Activated naive CD4-positive, alpha-beta T cell treated with anti-CD3 and anti-CD28 coated beads, Interleukin-2, amount 50 U/mL, for 72 hours (primary cell): ENCODE measurements around the gene TCF7L2. TPM values are rescaled to one million over a fixed set of nuclear protein-coding genes. Genes with fewer than 3 reads are reported as not detected.

Source experiments
- ATAC-seq, 2 donors: fragments of 150-1000 bp; cut with Tn5 transposase; 2 replicates each; pipeline ENCODE4 v1.10.0; 2021; ENCODE audit warnings: mild to moderate bottlenecking in 2 of 2, moderate library complexity in 2 of 2
- DNase-seq, 2 donors: peaks; one replicate each; pipeline ENCODE4 v3.0.0; 2021 to 2022; ENCODE audit warnings: low spot score in 2 of 2
- H3K27ac Mint-ChIP-seq, 2 donors: one replicate each; pipeline ENCODE4 v1.8.0; 2022; ENCODE audit warnings: mild to moderate bottlenecking in 2 of 2, mixed read lengths in 2 of 2
- H3K36me3 Mint-ChIP-seq, 2 donors: one replicate each; pipeline ENCODE4 v1.8.0; 2022; ENCODE audit warnings: mixed read lengths in 2 of 2
- H3K9me3 Mint-ChIP-seq, 2 donors: one replicate each; pipeline ENCODE4 v1.8.0; 2022; ENCODE audit warnings: mixed read lengths in 2 of 2
- total RNA-seq, 2 donors: library from RNA; stranded (reverse); gene quantifications; one replicate each; pipeline ENCODE4 v1.2.3, GENCODE V29; 2022

TCF7L2 gene
- total RNA-seq, 2 donors from 2014 or later: 3.0 to 3.1 TPM

DNA sequence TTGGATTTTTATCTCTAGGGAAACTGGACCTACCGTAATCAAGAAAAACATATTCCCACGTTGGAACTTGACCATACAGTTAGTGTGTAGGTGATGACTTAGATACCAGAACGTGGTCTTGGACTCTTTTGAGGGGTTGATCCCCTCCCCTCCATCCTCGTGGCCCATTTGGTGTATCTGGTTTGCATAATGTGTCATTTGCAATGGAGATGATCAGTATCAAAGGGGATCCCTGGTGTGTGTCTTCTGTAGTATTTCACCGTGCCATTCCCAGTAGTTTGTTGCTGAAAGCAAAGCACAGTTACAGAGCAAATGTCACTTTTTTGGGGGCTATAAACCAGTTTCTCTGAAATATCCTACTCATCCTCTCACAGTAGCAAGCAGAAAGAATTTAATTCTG, 217.7 kb downstream of the TCF7L2 start:
- H3K36me3 Mint-ChIP-seq: no peaks in the 10 kb centered on the region

DNA sequence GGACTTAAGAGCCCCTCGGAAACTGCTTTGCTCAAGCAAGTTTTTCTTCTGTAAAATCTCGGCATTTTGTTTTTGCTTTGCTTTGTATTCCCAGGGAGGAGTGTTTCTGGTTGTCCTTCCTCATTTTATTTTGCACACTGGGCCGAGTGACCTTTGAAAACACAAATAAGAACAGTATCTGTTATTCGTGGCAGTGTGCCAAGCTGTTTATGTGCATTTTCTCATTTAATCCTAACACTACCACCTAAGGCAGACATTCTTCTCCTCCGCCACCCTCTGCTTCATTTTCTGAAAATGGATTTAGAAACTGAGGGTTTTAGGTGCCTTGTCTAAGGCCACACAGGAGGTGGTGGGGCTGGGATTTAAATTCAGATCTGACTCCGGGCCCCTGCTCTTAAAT, 218.5 kb downstream of the TCF7L2 start:
- no peak overlapping the region for H3K27ac Mint-ChIP-seq
- DNase-seq: no peak
- no peaks in the 10 kb centered on the region for H3K36me3 Mint-ChIP-seq
- ATAC-seq: no peak
- H3K9me3 Mint-ChIP-seq: no peaks in the 10 kb centered on the region

More for the DNA sequence above, 217.7 kb downstream of the TCF7L2 start:
- DNase-seq (no peak), ATAC-seq (no peak)
- no peak overlapping the region for H3K27ac Mint-ChIP-seq
- no peaks in the 10 kb centered on the region for H3K9me3 Mint-ChIP-seq

DNA sequence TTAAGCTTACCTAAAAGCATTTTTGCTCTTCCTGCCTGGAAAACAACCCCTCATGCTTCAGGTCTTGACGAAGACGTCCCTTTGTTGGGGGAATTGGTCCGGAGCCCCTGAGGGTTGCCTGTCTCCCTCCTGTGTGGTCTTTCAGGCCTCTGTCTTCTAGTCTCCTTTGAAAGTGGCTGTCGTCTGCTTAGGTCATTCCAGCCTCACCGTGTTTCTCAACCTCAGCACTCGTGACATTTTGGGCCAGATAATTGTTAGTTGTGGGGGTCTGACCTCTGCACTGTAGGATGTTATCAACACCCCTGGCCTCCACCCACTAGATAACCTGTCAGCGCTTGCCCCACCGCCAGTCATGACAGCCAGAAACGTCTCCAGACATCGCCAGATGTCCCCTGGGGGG, 219.1 kb downstream of the TCF7L2 start:
- Mint-ChIP-seq H3K9me3 (no peaks in the 10 kb centered on the region), H3K36me3 (no peaks in the 10 kb centered on the region), H3K27ac (no peak overlapping the region)
- ATAC-seq: no peak
- DNase-seq: no peak

DNA sequence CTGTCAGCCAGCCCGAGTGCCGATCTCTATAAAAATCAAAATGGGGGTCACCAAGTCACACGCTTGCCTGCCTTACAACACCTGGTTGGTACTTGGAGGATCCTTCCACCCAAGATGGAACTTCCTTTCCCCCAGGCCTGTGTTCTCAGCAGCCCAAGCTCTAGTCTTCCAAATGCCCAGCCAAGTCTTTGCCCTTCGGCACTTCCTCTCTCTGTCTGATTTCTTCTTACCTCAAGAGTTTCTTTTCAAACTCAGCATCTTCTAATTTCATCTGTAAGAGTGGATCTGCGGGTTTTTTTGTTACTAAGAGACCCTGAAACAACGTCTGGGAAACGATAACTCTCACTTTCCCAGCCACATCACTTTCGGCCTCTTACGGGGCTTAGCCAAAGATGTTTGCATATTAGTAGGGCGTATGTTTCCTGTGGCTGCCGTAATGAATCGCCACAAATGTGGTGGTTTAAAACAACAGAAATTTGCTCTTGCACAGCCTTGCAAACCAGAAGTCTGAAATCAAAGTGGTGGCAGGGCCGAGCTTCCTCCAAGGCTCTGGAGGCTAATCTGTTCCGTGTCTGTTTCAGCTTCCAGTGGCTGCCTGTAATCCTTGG, 219.9 kb downstream of the TCF7L2 start:
- no peaks in the 10 kb centered on the region for H3K36me3 Mint-ChIP-seq
- no peaks in the 10 kb centered on the region for H3K9me3 Mint-ChIP-seq
- ATAC-seq: peak; percentile 43 to 89
- DNase-seq: peak in 1 of 2 donors; percentile 8
- H3K27ac Mint-ChIP-seq: no peak overlapping the region

DNA sequence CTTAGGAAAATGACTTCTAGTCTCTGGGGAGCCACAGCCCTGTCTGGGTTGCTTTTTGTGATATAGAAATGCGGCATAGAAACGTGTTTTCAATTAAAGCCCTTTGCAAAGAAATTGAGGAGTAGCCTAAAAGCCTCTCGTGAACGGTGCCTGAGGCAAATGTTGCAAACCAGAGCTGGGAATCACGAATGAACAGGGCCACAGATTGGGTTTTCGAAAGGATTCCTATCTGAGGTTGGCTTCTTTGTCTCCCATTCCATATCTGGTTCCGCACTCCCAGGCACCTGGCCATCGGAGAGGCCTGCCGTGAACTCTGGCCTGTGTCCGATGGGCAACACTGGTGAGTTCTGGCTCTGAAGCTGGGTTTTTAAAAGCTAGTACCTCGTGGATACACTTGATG, 221.6 kb downstream of the TCF7L2 start:
- DNase-seq: no peak
- H3K36me3 Mint-ChIP-seq: no peaks in the 10 kb centered on the region
- H3K27ac Mint-ChIP-seq: no peak overlapping the region
- ATAC-seq: no peak
- H3K9me3 Mint-ChIP-seq: no peaks in the 10 kb centered on the region

DNA sequence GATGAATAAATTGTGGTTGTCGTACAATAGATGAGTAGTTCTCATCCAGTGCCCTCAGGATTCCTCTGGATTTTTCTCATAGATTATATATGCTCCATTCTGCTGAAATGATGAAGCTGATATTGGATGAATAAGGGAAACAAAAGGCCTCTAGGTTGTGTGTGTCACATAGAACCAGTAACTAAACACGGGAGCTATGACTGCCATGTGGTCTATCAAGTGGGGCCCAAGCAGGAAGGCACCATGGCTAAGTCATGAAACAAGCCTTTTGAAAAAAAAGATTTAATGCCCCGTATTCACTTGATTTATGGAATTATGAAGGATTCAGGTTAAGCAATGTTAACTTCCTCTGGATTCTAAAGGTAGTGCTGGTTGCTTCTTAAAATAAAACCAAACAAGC, 225.1 kb downstream of the TCF7L2 start:
- H3K27ac Mint-ChIP-seq: no peak overlapping the region
- no peak for ATAC-seq
- no peaks in the 10 kb centered on the region for H3K9me3 Mint-ChIP-seq
- no peak for DNase-seq
- no peaks in the 10 kb centered on the region for H3K36me3 Mint-ChIP-seq

DNA sequence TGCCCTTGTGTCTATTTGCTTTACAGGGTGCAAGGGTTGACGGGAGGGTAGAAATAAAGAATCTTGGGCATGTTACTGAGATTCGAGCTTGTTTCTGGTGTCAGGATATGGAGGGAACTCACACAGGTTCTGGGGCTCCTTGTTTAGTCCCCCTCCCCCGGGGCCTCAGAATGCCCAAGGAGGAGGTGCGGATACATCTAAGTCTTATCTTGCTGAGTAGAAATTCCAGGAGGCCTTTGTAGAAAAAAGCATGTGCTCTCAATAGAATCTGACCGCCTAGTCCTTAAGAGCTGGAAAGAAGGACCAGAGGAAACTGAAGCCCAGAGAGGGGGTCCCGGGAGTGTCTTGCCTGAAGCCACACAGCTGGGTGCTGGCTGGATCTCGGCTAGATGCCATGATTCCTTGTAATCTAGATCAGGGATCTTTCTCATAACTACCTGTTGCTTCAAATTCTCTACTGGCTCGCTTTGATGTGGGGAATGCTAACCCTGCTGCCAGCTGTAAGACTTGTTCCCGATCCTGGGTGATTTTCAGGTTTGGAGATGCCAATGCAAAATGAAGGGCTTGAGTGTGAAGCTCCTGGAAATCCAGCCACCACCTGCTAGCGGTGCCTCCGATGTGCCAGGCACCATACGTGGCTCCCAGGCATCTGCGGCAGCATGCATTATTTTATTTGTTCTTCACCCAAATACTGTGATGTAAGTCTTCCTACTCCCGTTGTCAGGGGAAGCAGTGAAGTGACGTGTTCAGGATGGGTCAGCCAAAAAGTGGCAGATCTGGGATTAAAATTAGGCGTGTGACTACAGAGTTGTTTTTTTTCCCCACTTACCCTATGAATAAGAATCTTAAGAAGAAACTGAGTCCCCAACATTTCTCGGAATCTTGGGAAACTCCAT, 226.0 kb downstream of the TCF7L2 start:
- Mint-ChIP-seq H3K36me3 (no peaks in the 10 kb centered on the region), H3K9me3 (no peaks in the 10 kb centered on the region), H3K27ac (no peak overlapping the region)
- ATAC-seq (no peak), DNase-seq (no peak)

DNA sequence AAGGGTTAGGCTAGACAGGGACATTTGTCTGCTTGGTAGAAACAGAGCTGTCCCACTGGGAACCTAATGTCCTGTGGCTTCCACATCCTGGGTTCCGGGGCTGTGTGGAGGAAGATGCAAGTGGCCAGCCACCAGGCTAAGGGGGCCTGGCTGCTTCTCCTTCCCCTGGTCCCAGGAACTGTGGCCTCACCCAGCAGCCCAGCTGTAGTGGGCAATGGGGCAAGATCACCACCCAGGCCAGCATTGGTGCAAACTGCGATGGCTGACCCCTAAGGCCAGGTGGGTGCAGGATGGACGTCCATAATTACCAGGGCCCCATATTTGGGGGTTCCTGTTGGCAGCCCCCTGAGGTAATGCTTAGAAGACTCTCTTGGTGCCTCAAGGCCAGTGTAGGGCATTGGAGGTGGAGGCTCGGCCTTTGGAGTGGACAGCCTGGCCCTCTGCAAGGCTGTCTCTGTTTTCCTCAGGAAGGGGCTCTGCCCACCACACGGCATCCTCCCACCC, 226.7 kb downstream of the TCF7L2 start:
- H3K36me3 Mint-ChIP-seq: no peaks in the 10 kb centered on the region
- H3K9me3 Mint-ChIP-seq: no peaks in the 10 kb centered on the region
- DNase-seq (no peak), ATAC-seq (no peak)
- no peak overlapping the region for H3K27ac Mint-ChIP-seq

DNA sequence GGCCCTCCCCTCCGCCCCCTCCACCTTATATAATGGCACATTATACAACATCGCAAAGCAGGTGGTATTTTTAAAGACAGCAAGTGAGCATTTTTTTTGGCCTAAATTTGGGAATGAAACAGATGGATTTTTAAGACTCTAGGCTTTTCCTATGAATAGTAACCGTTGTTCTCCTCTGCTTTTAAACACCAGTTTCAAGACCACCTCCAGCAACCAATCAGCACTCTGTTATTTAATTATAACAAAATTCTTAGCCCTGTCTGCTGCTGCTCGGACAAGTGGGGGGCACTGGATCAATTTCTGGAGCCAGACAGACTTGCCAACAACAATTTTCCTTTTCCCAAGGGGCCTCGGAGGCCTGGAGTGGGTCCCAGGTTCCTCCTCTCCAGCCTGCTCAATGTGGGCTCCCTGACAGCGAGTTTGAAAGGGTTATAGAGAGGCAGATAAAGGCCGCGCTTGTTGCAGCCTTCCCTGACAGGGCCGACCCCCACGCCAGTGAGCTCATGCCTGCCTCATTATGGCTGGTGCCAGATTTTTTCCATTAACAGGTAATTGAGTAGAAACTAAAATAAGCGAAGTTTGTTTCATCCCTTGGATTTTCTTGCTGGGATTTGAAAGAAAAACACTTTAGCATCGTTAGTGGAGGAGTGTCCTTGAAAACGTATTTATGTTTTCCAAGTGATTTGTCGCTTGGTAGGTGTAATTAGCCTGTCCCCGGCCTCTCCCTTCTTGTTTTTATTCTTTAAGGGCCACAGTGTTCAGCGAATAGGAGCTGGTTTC, 227.3 kb downstream of the TCF7L2 start:
- ATAC-seq (no peak), DNase-seq (no peak)
- no peaks in the 10 kb centered on the region for H3K9me3 Mint-ChIP-seq
- no peaks in the 10 kb centered on the region for H3K36me3 Mint-ChIP-seq
- H3K27ac Mint-ChIP-seq: no peak overlapping the region

DNA sequence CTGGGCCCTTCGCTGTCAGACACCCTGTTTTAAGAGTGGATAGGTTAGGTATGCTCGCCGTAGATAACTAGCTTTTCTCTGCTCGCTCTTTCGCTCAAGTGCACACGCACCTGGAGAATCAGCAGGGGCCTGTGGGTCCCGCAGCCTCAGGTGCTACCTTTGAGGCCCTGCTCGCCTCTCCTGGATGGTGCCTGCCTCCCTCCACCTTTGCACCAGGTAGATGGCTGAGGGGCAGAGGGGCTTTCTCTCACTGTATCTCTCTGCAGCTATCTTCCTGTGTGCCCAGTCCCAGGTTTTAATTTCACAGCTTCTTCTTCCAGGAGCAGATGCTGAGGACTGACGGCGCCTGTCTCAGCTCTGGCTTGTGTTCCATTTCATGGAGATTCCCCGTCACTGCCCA, 227.9 kb downstream of the TCF7L2 start:
- Mint-ChIP-seq H3K27ac (no peak overlapping the region), H3K9me3 (no peaks in the 10 kb centered on the region), H3K36me3 (no peaks in the 10 kb centered on the region)
- DNase-seq (no peak), ATAC-seq (no peak)

DNA sequence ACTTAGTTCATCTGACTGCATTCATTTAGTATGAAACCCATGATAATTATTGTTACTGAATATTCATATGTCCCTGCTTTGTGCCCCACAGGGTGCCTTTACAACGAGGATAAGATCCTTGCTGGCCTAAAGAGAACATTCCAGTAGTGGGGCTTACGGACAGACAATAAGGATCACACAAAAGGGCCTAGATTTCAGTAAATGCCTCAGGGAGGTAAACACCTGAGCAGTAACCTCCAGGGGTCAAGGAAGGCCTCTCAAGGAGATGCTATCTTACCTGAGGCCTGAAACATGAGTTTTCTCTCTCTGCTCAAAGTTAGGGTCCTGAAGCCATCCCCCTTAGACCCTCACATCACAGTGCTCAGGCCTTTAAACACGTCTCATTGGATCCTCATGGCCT, 228.7 kb downstream of the TCF7L2 start:
- Mint-ChIP-seq H3K27ac (no peak overlapping the region), H3K36me3 (no peaks in the 10 kb centered on the region), H3K9me3 (no peaks in the 10 kb centered on the region)
- ATAC-seq (no peak), DNase-seq (no peak)

DNA sequence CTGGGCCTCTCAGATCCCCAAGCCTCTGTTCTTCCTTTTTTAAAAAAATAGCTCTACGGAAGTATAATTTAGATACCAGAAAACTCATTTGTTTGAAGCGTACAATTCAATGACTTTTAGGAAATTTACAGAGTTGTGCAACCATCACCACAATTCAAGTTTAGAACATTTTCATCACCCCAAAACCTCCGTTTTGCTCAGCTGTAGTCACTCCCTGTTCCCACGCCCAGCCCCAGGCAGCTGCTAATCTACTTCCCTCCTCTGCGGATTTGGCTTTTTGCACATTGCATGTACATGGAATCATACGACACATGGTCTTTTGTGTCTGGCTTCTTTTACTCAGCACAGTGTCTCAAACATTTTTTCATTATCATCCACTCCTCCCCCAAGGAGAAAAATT, 229.2 kb downstream of the TCF7L2 start:
- Mint-ChIP-seq H3K27ac (no peak overlapping the region), H3K9me3 (no peaks in the 10 kb centered on the region), H3K36me3 (no peaks in the 10 kb centered on the region)
- DNase-seq (no peak), ATAC-seq (no peak)

DNA sequence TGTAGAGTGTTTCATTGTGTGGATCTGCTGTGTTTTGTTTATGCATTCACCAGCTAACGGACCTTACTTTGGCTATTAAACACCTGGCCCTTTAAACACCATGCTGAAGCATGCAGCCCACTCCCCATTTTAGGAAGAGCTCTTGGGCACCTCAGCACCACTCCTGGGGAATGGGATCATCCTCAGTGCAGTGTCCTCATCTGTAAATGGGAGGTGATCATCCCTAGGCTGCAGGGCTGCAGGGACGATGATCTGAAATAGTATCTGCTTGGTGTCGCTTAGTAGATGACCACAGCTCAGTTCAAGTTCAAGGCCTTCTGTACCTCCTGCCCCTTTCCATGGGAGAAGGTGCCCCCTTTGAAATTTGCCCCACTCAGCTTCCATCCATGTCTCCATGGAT, 229.9 kb downstream of the TCF7L2 start:
- no peak overlapping the region for H3K27ac Mint-ChIP-seq
- H3K36me3 Mint-ChIP-seq: no peaks in the 10 kb centered on the region
- DNase-seq: no peak
- no peak for ATAC-seq
- no peaks in the 10 kb centered on the region for H3K9me3 Mint-ChIP-seq

DNA sequence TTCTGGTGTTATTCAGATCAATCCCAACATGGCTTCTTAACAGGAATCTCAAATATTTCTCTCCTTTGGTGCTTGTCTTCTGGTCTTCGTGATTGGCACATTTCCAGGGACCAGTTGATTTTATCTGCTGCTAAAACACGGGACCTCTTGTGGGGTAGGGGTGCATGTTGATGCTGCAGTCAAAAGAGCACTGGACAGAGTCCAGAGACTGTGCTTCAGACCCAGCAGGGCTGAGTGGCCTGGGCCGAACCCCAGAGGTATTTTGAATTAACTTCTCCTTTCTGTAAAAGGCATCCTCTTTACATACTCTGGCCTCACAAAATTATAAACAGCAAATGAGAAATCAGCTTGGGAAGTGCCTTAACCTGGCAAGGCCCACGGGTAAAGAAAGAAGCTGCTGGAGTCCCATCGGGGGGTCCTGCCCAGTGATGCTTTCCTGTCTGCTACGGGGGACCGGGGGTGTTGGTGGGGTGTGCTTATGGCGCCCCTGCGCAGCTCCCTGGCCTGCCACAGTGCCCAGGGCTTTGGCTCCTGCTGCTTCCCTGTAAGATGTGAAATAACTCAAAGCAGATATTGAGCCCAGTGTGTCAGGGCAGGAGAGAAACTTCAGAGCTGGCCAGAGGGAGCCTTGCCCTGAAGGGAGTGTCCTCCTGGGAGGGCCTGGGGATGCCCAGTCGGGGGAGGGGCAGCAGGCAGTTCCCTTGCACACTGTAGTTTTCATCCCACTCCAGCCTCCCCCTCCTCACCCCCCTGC, 230.5 kb downstream of the TCF7L2 start:
- Mint-ChIP-seq H3K36me3 (no peaks in the 10 kb centered on the region), H3K27ac (no peak overlapping the region), H3K9me3 (no peaks in the 10 kb centered on the region)
- no peak for ATAC-seq
- DNase-seq: no peak

DNA sequence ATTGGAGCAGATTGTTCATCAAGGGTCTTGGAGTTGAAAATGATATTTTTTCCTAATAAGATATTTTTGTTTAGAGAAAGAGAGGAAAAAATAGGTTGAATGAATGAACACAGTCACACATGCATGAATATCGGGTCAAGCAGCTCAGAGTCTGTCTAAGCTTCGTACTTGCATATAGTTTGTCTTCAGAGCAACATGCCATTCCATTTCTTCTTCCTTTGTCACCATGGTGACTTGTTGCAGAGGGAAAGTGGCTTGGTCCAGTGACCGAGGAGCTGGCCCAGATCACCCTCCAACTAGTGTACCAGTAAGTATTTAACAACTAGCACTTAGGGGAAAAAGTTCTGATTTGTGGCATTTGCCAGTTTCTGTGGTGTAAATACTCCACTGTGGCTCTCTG, 232.1 kb downstream of the TCF7L2 start:
- DNase-seq: no peak
- no peaks in the 10 kb centered on the region for H3K36me3 Mint-ChIP-seq
- no peak overlapping the region for H3K27ac Mint-ChIP-seq
- ATAC-seq: no peak
- H3K9me3 Mint-ChIP-seq: no peaks in the 10 kb centered on the region

DNA sequence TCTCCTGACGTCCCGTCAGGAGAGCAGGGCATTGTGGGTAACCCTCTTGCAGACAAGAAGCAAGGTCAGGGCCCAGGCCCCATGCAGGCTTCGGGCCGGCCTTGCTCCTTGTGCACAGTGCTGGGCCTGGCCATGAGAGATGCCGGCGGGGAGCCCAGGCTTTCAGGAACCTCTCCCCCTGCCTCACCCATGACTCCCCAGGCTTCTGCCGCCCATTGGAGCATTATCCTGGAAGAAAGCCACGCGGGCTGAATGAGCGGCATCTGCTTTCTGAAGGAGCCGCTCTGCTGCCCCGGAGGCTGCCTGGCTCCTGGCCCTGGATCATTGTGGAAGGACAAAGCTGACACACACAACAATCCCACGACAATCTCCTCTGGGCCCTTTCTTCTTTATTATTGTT, 233.5 kb downstream of the TCF7L2 start:
- Mint-ChIP-seq H3K9me3 (no peaks in the 10 kb centered on the region), H3K36me3 (no peaks in the 10 kb centered on the region), H3K27ac (no peak overlapping the region)
- ATAC-seq (no peak), DNase-seq (no peak)
